Loucy (cell line): ENCODE results near the gene ALPL.

Experiments
- H2AFZ ChIP-seq: fragments of 200-600 bp; sonication (generic); 2 replicates; pipeline ENCODE4 v1.6.0; 2016; ENCODE audit warnings: antibody characterized with exemption, mild to moderate bottlenecking, low read length, moderate library complexity
- H3F3A ChIP-seq: fragments of 200-600 bp; 2 replicates; pipeline ENCODE4 v1.6.0; 2016; ENCODE audit warnings: antibody characterized with exemption, low read depth, mild to moderate bottlenecking
- H3K27me3 ChIP-seq: fragments of 200-600 bp; sonication (generic); 2 replicates; pipeline ENCODE4 v1.6.1; 2014; ENCODE audit warnings: low read length, mild to moderate bottlenecking; ENCODE audit not compliant: insufficient read depth, poor library complexity, severe bottlenecking
- H3K36me3 ChIP-seq: fragments of 200-600 bp; sonication (generic); 2 replicates; pipeline ENCODE4 v1.6.1; 2016; ENCODE audit warnings: low read length; ENCODE audit not compliant: insufficient read depth
- H3K4me1 ChIP-seq: fragments of 200-600 bp; sonication (generic); 2 replicates; pipeline ENCODE4 v1.5.1; 2014; ENCODE audit warnings: low read length, mild to moderate bottlenecking; ENCODE audit not compliant: insufficient read depth, poor library complexity, severe bottlenecking
- H3K4me2 ChIP-seq: fragments of 200-600 bp; sonication (generic); 2 replicates; pipeline ENCODE4 v1.6.0; 2014; ENCODE audit warnings: antibody characterized with exemption, low read length, low read depth, mild to moderate bottlenecking; ENCODE audit not compliant: poor library complexity, severe bottlenecking
- H3K4me3 ChIP-seq: fragments of 200-600 bp; sonication (generic); 2 replicates; pipeline ENCODE4 v1.5.1; 2014; ENCODE audit warnings: low read length, mild to moderate bottlenecking, mixed read lengths; ENCODE audit not compliant: poor library complexity, severe bottlenecking
- H3K79me2 ChIP-seq: fragments of 200-600 bp; sonication (generic); 2 replicates; pipeline ENCODE4 v1.6.1; 2014; ENCODE audit warnings: low read length; ENCODE audit not compliant: insufficient read depth
- H3K9ac ChIP-seq: fragments of 200-600 bp; sonication (generic); 2 replicates; pipeline ENCODE4 v1.6.0; 2014; ENCODE audit warnings: mild to moderate bottlenecking, low read depth, low read length, moderate library complexity; ENCODE audit not compliant: poor library complexity, severe bottlenecking
- H3K9me2 ChIP-seq: fragments of 200-600 bp; sonication (generic); replicated peaks from 2 replicates; pipeline ENCODE4 v1.6.1; 2016; ENCODE audit warnings: low read depth, low read length, mixed read lengths
- H3K9me3 ChIP-seq: fragments of 200-600 bp; sonication (generic); 2 replicates; pipeline ENCODE4 v1.6.1; 2014; ENCODE audit warnings: mild to moderate bottlenecking, antibody characterized with exemption, low read length, low read depth; ENCODE audit not compliant: insufficient read depth
- H4K20me1 ChIP-seq: fragments of 200-600 bp; sonication (generic); 2 replicates; pipeline ENCODE4 v1.6.0; 2014; ENCODE audit warnings: antibody characterized with exemption, low read length, mild to moderate bottlenecking; ENCODE audit not compliant: insufficient read depth, poor library complexity, severe bottlenecking
- CTCF ChIP-seq: fragments of 200-600 bp; sonication (generic); conservative IDR thresholded peaks from 2 replicates; pipeline ENCODE4 v1.5.1; 2014; ENCODE audit warnings: mild to moderate bottlenecking, antibody characterized with exemption, low read length
- EZH2phosphoT487 ChIP-seq: fragments of 200-600 bp; IDR thresholded peaks from 2 replicates; pipeline ENCODE4 v1.6.1; 2018; ENCODE audit warnings: antibody characterized with exemption, mild to moderate bottlenecking, moderate library complexity, borderline replicate concordance

ALPL gene

GRCh38 chr1:21496063-21496462 is 13.2 kb upstream of the ALPL start:
- no peaks in the 10 kb centered on the region for H4K20me1 ChIP-seq
- no peak overlapping the region for H2AFZ ChIP-seq
- H3K36me3 ChIP-seq: no peaks in the 10 kb centered on the region
- no peaks in the 10 kb centered on the region for H3K27me3 ChIP-seq
- TF ChIP-seq EZH2phosphoT487: no peak
- TF ChIP-seq CTCF: no peak
- no peaks in the 10 kb centered on the region for H3F3A ChIP-seq
- H3K4me1 ChIP-seq: no peaks in the 10 kb centered on the region
- H3K79me2 ChIP-seq: no peaks in the 10 kb centered on the region
- no peaks in the 10 kb centered on the region for H3K9me2 ChIP-seq
- H3K4me3 ChIP-seq: no peak overlapping the region
- no peak overlapping the region for H3K9ac ChIP-seq
- H3K4me2 ChIP-seq: no peak overlapping the region
- no peaks in the 10 kb centered on the region for H3K9me3 ChIP-seq

- no peak overlapping the region for H3K9ac ChIP-seq
- H3K4me1 ChIP-seq: no peaks in the 10 kb centered on the region
- H3K4me2 ChIP-seq: no peak overlapping the region
- no peaks in the 10 kb centered on the region for H3K79me2 ChIP-seq
- H4K20me1 ChIP-seq: no peaks in the 10 kb centered on the region
- H3K9me3 ChIP-seq: no peaks in the 10 kb centered on the region
- no peak for TF ChIP-seq CTCF
- H3F3A ChIP-seq: no peaks in the 10 kb centered on the region
- no peak overlapping the region for H2AFZ ChIP-seq
- H3K4me3 ChIP-seq: no peak overlapping the region
- H3K36me3 ChIP-seq: no peaks in the 10 kb centered on the region
- no peaks in the 10 kb centered on the region for H3K9me2 ChIP-seq
- no peaks in the 10 kb centered on the region for H3K27me3 ChIP-seq
Observed at GRCh38 chr1:21496886-21497285, 12.3 kb upstream of the ALPL start.

- no peaks in the 10 kb centered on the region for H3K4me1 ChIP-seq
- no peak for TF ChIP-seq CTCF
- no peak for TF ChIP-seq EZH2phosphoT487
- H3K9me2 ChIP-seq: no peaks in the 10 kb centered on the region
- H3K9me3 ChIP-seq: no peaks in the 10 kb centered on the region
- H3K9ac ChIP-seq: no peak overlapping the region
- H3K4me2 ChIP-seq: no peak overlapping the region
- H3K36me3 ChIP-seq: no peaks in the 10 kb centered on the region
- H4K20me1 ChIP-seq: no peaks in the 10 kb centered on the region
- H3K4me3 ChIP-seq: no peak overlapping the region
- H3K79me2 ChIP-seq: no peaks in the 10 kb centered on the region
- H3F3A ChIP-seq: no peaks in the 10 kb centered on the region
- H2AFZ ChIP-seq: no peak overlapping the region
- H3K27me3 ChIP-seq: no peaks in the 10 kb centered on the region
Observed at GRCh38 chr1:21497466-21498061, 11.7 kb upstream of the ALPL start.
